SK-N-DZ (cell line): Measurements from ENCODE around the gene CCN6.
"Not testable (repeated sequence)": the region's sequence is repeated elsewhere in the genome, so short reads cannot be mapped to it uniquely, and the experiment has no call there.

Experiments used
- DNase-seq: peaks from one replicate; pipeline ENCODE4 v3.0.0-alpha.2; 2015; ENCODE audit warnings: low spot score

CCN6 gene

DNA sequence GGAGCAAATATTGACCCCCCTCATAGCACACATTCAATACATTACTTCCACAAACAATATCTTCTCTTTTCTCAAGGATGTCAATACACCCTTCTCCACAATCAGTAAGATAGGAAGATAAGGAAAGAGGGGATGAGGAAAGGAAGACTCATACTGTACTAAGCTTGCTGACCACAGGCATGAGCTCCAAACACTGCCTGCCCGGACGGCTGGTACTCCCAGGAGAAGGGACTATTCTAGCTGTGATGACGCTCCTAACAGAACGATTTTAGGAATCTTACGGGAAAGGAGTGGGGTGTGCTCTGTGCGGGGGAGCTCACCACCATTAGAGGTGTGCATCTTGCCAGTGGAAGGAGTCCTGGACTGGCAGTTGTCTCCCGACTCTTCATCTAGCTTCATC, 3.9 kb upstream of the CCN6 start:
- DNase-seq = no peak

DNA sequence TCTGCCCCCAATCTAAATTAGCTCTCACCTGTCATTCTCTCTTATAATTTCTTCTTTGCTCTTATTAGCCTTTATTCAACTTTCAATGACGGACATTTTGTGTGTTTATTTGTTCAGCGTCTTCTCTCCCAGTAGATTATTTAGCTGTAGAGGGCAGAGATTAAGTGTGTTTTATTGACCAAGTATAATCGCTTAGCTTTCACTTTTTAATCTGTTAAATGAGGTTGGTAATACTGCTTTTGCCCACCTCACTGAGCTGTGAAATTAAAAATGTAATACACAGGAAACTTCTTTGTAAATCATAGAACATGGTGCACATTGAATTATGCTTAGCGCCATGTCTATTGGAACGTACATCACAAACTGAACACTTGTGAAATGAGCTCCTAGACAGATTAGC, 3.5 kb upstream of the CCN6 start:
- no peak for DNase-seq

DNA sequence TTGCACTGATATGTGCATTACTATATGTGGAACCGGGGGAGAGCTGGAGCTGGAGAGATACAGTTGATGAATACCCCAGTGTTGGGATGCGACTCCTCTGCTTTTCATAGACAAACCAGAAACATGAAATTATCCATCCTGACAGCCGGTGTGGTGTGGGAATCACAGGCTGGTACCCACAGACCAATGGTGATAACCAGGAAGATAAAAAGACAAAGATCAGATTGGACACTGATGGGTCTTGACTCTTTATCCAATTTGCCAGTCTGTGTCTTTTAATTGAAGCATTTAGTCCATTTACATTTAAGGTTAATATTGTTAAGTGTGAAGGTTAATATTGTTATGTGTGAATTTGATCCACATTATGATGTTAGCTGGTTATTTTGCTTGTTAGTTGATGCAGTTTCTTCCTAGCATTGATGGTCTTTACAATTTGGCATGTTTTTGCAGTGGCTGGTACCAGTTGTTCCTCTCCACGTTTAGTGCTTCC, 2.6 kb upstream of the CCN6 start:
- DNase-seq = peak; percentile 96

DNA sequence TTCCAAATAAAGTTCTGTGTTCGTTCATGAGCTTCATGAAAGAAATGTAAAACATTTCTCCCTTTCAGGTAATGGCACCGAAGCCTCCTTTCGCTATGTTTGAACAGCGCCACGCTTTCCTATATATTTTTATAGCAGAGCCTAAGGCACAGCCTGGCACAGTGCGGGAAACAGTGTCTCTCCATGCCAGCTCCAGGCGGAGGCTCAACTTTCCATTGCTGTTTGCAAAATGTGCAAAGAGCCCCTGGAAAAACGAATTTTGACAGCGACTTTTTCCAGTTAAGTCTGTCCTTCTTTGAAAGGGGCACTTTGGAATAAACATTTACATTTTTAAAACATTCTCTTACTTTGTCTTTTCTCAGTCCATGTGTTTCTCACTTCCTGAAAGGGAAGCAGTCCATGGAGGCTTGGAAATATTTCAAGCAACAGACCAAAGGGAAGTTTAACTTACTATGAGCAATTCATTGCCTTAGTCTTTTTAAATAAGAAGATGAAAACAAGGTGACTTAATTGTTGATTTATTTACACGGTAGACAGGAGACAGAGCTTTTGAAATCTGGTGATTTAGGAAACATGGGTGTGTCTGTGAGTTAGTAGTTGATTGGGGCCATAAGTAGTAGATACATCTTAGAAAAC, 769 bp downstream of the CCN6 start:
- no peak for DNase-seq

DNA sequence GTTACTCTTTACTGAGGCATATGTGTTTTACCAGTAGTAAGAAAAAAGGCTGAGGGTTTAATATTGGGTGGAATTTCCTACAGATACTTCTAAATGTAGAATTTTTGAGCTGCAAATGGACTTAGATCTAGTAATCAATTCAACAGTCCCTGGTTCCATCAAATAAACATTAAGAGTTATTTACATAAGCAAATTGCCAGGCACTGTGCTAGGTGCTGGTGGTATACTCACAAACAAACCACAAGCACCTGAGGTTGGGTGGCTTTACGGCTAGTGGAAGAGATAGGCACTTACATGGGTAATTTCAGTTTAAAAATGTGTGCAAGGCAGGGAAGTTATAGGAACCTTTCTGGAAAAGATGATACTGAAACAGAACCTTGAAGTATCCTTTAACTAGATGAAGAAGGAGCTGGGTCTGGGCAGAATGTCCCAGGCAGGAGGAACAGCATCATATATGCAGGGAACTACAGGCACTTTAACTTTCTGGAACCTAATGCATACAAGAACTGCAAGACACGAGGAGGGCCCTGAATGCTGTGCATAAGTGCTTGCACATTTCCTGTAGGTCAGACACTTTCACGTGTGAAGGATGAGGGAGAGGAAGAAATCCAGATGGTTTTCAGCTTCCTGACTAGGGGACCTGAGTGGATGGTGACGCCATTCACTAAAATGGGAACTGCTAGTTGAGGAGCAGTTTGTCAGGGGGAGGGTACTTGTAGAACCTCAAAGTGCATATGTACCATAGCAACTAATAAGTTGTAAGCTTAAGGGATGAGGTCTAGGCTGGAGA, 4.5 kb downstream of the CCN6 start:
- DNase-seq = no peak

DNA sequence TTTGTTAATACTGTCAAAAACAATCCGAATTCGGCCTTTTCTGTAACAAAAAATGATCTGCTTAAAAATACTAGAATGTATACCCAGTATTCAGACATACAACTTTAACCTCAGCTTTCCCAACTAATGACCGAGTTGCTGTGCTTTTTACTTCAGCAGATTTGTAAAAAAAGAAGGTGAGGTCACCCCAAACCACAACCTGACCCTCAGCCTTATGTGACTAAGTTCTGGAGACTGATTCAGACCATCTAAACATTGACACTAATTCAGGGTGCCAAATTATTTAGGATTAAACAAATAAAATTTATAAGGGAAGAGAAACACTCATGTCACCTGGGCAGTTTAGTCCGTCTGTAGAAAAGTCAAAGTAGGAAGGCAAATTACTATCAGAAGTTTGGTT, 7.7 kb downstream of the CCN6 start:
- DNase-seq = no peak

GRCh38 chr6:112062966-112063365, 9.1 kb downstream of the CCN6 start:
- no peak for DNase-seq

DNA sequence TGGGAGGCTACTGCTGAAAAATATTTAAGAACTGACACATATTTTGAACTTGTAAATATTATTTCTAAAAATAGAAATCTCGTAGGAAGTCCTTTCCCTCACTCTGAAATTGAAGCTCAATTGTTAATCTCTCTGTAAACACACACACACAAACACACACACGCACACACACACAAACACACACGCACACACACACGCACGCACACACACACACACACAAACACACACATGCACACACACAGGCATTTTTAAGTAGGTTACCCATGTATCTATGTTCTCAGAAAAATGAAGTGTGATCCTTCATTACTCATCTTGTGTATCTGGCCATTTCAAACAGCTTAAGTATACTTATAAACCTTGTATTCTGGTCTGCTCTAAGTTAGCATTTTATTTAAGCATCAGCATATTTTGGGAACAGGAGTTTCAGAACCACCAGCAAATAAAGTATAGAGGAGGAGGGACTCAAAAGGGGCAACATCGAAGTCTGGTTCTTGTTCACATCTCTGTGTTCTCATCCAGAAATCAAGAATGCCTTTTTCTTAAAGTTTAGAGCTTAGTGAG, 11.6 kb downstream of the CCN6 start:
- no peak for DNase-seq

- DNase-seq = no peak
These were observed 12.7 kb downstream of the CCN6 start for GRCh38 chr6:112066606-112067005.

DNA sequence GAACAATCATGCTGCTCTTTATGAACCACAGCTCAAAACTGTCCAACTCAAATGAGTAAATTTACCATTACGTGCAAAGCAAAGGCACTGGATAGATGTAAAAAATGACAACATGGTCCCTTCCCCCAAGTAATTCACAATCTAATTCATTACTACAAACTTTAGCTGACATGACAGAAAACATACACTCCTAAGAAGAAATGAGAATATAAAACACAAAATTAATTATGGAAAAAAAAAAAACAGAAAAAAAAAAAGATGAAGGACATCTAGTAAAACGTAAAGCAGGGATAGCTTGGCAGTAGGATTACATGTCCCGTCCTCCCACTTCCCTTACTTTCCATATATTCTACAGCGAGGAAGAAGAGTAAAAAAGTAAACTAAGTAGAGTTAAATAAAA, 27.7 kb downstream of the CCN6 start:
- DNase-seq = peak; percentile 22

DNA sequence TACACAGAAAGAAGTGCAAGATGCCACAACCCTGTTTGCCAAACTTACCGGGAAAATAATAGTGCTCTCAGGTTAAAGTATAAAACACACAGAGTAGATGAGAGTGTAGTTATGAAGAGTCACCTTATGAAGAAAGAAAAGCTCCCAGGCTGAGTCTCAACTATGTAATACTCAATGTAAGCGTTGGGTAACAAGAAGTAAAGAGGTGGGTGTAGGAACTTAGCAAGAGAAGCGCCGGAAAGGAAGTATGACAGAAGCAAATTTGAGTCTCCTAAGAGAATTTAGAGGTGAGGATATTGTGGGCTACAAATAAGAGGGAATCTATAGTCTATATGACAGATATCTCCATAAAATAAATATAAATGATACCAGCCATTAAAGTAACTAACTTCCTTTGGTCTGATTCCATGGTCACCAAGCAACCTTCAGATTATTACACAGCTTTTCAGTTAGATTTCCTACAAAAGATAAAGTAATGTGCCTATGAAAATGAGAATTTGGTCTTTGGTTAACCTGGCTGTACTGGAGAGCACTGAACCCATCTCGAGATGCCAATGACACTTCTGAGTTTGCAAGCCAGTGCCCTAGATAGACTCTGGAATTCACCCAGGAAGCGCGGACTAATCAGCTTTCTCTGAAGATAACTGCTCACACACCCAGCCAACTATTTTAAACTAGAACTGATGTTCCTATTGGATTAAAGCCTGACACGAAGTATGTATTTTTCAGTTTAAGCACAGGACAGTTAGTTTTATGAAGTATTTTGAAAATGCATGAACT, 31.6 kb downstream of the CCN6 start:
- no peak for DNase-seq

GRCh38 chr6:112086744-112087135, 32.8 kb downstream of the CCN6 start:
- peak; percentile 27 for DNase-seq

GRCh38 chr6:112087136-112087911, 33.4 kb downstream of the CCN6 start, which contains the start of the genes FAM229B and TUBE1:
TSS of gene FAM229B (plus strand) at chr6:112087591. CDS start at chr6:112099284, 11,693 bp downstream.
TSS of gene TUBE1 (minus strand) at chr6:112087482. CDS start at chr6:112087434, 48 bp downstream.
- peak; percentile 97 for DNase-seq

- no peak for DNase-seq
These were observed 34.0 kb downstream of the CCN6 start for GRCh38 chr6:112087916-112088315.

DNA sequence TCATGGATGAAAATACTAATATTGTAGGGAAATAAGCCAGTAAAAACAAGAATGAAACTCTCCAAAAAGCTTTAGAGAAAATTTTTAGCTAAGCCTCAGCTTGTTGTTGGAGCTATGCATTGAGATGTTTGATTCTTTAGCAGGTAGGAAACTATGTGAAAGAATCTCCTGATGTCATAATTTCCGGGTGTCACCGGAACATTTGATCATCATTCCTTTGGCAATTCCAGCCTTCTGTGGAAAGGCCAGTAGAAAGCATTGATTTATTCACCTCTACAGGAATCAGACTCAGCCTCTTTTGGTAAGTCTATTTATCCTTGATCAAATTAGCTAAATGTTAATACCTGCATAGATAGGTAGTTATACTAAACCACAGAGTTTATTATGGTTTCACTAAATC, 43.0 kb downstream of the CCN6 start:
- no peak for DNase-seq

GRCh38 chr6:112100561-112100960, 46.7 kb downstream of the CCN6 start:
- DNase-seq = no peak

DNA sequence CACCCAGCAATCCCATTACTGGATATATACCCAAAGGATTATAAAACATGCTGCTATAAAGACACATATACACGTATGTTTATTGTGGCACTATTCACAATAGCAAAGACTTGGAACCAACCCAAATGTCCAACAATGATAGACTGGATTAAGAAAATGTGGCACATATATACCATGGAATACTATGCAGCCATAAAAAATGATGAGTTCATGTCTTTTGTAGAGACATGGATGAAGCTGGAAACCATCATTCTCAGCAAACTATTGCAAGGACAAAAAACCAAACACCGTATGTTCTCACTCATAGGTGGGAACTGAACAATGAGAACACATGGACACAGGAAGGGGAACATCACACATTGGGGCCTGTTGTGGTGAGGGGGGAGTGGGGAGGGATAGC, 52.1 kb downstream of the CCN6 start:
- not testable (repeated sequence) for DNase-seq

- no peak for DNase-seq
These were observed 52.7 kb downstream of the CCN6 start for GRCh38 chr6:112106562-112106961.

- DNase-seq = peak; percentile 21
These were observed 55.4 kb downstream of the CCN6 start for GRCh38 chr6:112109262-112109661.

GRCh38 chr6:112113431-112113830, 59.5 kb downstream of the CCN6 start:
- DNase-seq = no peak

- no peak for DNase-seq
These were observed 60.0 kb downstream of the CCN6 start for GRCh38 chr6:112113918-112114317.
